IPS DF 19.7 (cell line): ENCODE results near the gene PRPF4.
"Not testable (repeated sequence)": the region's sequence is repeated elsewhere in the genome, so short reads cannot be mapped to it uniquely, and the experiment has no call there.

Source experiments
- DNase-seq: peaks from one replicate; pipeline ENCODE4 v3.0.0-alpha.2; 2013; ENCODE audit warnings: low read depth, low spot score

PRPF4 gene

DNA sequence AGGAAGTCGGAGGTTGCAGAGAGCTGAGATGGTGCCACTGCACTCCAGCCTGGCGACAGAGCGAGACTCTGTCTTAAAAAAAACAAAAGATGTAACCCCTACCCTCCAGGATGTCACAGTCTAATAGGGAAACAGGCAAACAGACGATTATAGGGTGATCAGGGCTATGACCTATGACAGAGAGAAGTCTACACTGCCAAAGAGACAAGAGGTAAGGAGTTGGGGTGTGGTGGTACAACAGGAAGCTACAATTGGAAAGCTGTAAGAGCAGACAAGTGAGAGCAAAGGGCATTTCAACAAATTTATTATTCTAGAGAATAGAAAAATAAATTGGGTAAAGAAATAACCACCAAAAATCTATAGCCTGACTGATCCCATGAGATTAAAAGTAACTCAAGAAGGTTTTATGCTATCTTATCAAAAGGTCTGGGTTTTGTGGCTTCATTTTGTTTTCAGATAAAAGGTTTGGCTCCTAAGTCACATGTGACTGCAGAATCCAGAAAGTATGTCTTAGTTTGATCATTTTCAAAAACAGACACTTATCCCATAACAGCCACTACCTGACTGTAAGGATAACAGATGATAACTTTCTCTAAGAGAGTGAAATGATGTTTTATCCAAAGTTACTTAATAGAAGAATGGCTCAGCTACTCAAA, 7.4 kb upstream of the PRPF4 start:
- DNase-seq, result no peak

- DNase-seq, result no peak
These were observed 6.1 kb upstream of the PRPF4 start for GRCh38 chr9:113269355-113269754.

- no peak for DNase-seq
These were observed 5.6 kb upstream of the PRPF4 start for GRCh38 chr9:113269871-113270270.

GRCh38 chr9:113274474-113275156, 843 bp upstream of the PRPF4 start:
- no peak for DNase-seq

- no peak for DNase-seq
These were observed 3.4 kb downstream of the PRPF4 start for GRCh38 chr9:113278840-113279239.

GRCh38 chr9:113281356-113281755, 5.9 kb downstream of the PRPF4 start:
- no peak for DNase-seq

DNA sequence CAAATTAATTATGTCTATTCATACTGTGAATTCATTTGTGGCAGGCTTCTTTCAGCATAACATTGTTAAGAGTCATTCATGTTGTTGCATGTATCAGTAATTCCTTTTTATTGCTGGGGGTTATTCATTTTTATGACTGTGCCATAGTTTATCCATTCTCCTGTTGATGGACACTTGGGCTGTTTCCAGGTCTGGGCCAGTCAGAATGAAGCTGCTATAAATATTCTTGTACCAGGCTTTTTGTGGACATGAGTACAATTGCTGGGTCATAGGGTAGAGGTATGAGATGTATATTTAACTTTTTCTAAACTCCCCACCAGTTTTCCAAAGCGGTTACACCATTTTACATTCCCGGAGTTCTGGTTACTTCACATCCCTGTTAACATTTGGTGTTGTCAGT, 13.6 kb downstream of the PRPF4 start:
- no peak for DNase-seq

- no peak for DNase-seq
These were observed 14.7 kb downstream of the PRPF4 start for GRCh38 chr9:113290052-113290607.

GRCh38 chr9:113293285-113293878, 17.9 kb downstream of the PRPF4 start:
- DNase-seq, result no peak

- not testable (repeated sequence) for DNase-seq
These were observed 20.8 kb downstream of the PRPF4 start for GRCh38 chr9:113296247-113296646.

DNA sequence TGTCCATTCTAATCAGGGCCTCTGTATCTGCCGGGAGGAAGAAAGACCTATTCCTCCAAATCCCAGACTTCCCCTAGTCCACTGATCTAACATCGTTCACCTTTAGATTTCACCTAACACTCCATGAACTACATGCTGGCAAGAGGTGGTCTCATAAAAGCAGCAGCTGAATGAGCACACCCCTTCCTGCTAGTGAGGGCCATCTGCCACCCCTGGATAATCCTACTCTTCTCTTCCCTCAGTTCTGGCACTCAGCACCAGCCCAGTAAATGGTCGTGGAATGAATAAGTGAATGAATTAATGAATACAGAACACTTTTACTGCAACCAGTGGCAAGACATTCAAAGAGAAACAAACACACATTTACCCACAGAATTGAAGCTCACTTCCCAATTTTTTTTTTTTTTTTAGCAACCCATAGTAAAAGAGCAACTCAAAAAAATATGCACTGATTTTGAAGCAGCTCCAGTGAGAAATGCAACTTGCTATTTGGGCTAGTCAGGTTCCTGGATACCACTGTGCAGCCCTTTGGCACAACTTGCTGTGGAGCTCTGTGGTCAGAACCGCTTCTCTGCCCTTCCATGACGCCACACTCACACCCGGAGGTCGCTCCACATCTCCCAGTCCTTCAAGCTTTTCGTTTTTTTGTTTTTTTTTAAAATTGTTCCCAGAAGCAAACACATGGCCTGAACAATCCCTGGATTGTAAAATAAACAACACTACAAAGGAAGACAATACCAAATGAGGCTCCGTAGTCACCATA, 21.5 kb downstream of the PRPF4 start:
- DNase-seq, result no peak

- DNase-seq, result no peak
These were observed 22.9 kb downstream of the PRPF4 start for GRCh38 chr9:113298311-113298710.

GRCh38 chr9:113298924-113299770, 23.7 kb downstream of the PRPF4 start:
- DNase-seq, result no peak

DNA sequence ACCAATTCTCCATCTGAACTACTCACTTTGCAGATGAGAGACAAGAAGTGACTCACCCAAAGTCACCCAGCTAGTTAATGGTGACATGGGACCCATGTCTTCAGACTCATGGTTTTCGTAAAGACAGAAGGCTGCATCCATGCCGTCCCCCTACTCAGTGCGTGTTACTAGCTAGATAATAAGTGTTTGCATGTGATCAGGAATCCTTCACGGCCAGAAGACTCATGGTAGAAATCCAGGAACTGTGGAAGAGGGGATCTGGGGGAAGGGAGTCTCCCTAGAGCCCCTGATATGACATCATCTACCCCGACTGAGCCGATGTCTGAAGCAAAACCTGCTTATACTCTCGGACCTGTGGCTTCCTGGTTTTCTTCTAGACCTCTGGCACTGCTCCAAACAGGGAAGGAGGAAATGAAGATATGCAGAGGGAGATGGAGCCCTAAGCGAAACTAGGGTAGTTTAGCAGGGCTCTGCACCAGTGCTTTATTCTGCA, 24.4 kb downstream of the PRPF4 start:
- no peak for DNase-seq

DNA sequence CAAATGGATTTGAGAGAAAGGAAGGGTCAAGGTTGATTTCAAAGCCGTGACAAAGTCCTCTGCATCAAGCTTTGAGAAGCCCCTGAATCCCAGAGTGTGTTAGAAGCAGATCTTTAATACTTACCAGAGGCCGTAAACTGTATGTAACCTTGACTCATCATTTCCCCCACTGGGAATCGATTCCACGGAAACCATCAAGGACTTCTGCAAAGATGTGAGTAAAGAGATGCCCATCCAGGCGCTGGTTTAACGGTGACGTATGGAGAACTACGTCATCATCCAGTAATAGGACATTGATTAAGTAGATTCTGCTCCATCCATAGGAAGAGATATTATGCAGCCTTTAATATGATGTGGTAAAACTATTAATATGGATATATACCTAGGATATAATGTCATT, 26.1 kb downstream of the PRPF4 start:
- DNase-seq, result no peak

DNA sequence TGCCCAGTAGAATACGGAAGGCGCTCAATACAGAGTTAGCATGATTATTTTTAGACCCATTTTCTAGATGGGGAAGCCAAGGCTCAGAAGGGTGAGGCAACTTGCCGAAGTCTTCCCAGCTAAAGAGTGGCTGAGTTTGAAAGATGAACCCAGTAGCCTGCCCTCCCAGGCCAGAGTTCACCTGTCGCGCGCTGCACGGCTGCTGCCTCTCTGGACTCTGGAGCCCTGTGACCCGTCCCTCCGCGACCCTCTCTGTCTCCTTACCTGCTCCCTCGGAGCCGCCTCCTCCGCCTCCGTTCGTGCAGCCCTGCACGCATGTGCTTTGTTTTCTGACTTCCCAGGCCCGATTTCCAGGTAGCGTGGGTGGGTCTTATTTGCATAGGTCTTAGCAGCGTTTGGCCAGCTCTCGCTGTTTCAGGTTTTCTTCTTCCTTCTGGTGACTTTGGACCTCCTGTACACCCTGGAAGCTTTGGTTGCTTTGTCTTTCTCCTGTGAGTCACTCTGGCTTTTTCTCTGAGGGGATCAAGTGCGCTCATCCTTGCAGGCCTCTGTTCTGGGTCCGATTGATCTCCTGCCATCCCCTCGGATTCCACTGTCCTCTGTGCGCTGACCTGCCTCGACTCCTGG, 27.4 kb downstream of the PRPF4 start, which contains the start of gene RNF183:
RNF183 (minus strand) TSS at position 585 of the 627 bp plus-strand sequence. CDS start 5,192 bp downstream, outside the sequence.
- no peak for DNase-seq

DNA sequence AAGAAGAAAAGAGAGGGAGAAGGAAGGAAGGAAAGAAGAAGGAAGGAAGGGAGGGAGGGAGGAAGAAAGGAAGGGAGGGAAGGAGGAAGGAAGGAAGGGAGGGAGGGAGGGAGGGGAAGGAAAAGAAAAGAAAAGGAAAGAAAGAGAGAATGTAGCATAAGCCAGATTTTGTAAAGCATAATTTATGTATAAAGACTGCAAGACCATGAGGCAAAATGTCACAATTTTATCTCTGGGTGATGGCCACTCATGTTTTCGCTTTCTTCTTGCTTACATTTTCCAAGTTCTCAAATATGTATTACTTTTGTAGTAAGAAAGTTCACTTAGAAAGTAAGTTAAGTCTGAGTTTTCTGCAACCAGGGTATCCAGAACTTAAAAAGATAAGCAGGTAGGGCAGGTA, 31.1 kb downstream of the PRPF4 start:
- DNase-seq, result no peak

GRCh38 chr9:113307396-113307975, 32.0 kb downstream of the PRPF4 start:
- DNase-seq, result no peak

GRCh38 chr9:113309204-113309813, 33.9 kb downstream of the PRPF4 start:
- no peak for DNase-seq
